HepG2 (cell line): ENCODE measurements around the gene GRB2. TPM values are rescaled to one million over a fixed set of nuclear protein-coding genes. Genes with fewer than 3 reads are reported as not detected.
A peak's percentile ranks its signal among the peaks of the same experiment; 100 is the strongest.

Experiments used
- DNMT1 ChIP-seq: sonication (generic); formaldehyde crosslinking; IDR thresholded peaks from 2 replicates; pipeline ENCODE4 v1.5.1; 2020; ENCODE audit warnings: mild to moderate bottlenecking, missing genetic modification reagents
- EZH2 ChIP-seq: conservative IDR thresholded peaks from 2 replicates; pipeline ENCODE4 v1.6.1; 2012; ENCODE audit warnings: mild to moderate bottlenecking, low read depth, low read length, moderate library complexity
- GATAD1 ChIP-seq: IDR thresholded peaks from 2 replicates; pipeline ENCODE4 v1.6.1; 2016; ENCODE audit warnings: missing genetic modification reagents, missing compliant biosample characterization
- HNRNPUL1 ChIP-seq: fragments of 200-400 bp; formaldehyde crosslinking; IDR thresholded peaks from 2 replicates; pipeline ENCODE4 v1.6.1; 2017; ENCODE audit warnings: low read depth, mild to moderate bottlenecking, low read length, moderate library complexity
- PHF20 ChIP-seq: sonication (generic); formaldehyde crosslinking; IDR thresholded peaks from 2 replicates; pipeline ENCODE4 v1.5.0; 2020; ENCODE audit warnings: mild to moderate bottlenecking, missing genetic modification reagents
- RFXAP ChIP-seq: sonication (generic); formaldehyde crosslinking; IDR thresholded peaks from 2 replicates; pipeline ENCODE4 v1.4.0; 2020; ENCODE audit warnings: missing genetic modification reagents, borderline replicate concordance
- RXRA ChIP-seq: sonication (generic); formaldehyde crosslinking; IDR thresholded peaks from 2 replicates; pipeline ENCODE4 v1.5.1; 2020; ENCODE audit warnings: missing genetic modification reagents
- SP5 ChIP-seq: IDR thresholded peaks from 2 replicates; pipeline ENCODE4 v1.6.1; 2016; ENCODE audit warnings: low read depth, borderline replicate concordance
- ZMYM3 ChIP-seq: sonication (generic); formaldehyde crosslinking; IDR thresholded peaks from 2 replicates; pipeline ENCODE4 v1.5.1; 2020; ENCODE audit warnings: mild to moderate bottlenecking, missing genetic modification reagents
- ZNF121 ChIP-seq: sonication (generic); formaldehyde crosslinking; IDR thresholded peaks from 2 replicates; pipeline ENCODE4 v1.5.0; 2020; ENCODE audit warnings: mild to moderate bottlenecking, missing genetic modification reagents
- ZNF253 ChIP-seq: sonication (generic); formaldehyde crosslinking; IDR thresholded peaks from 2 replicates; pipeline ENCODE4 v1.8.0; 2022; ENCODE audit warnings: mild to moderate bottlenecking, missing genetic modification reagents, borderline replicate concordance
- ZNF263 ChIP-seq: sonication (generic); formaldehyde crosslinking; IDR thresholded peaks from 2 replicates; pipeline ENCODE4 v1.4.0; 2020; ENCODE audit warnings: missing genetic modification reagents
- ZNF34 ChIP-seq: sonication (generic); formaldehyde crosslinking; IDR thresholded peaks from 2 replicates; pipeline ENCODE4 v1.4.0; 2020; ENCODE audit warnings: mild to moderate bottlenecking, missing genetic modification reagents, borderline replicate concordance
- ZNF75D ChIP-seq: sonication (generic); formaldehyde crosslinking; IDR thresholded peaks from 2 replicates; pipeline ENCODE4 v1.8.1; 2023; ENCODE audit warnings: missing genetic modification reagents, mild to moderate bottlenecking, borderline replicate concordance
- ZNF790 ChIP-seq: sonication (generic); formaldehyde crosslinking; IDR thresholded peaks from 2 replicates; pipeline ENCODE4 v1.8.0; 2022; ENCODE audit warnings: missing genetic modification reagents, mild to moderate bottlenecking, borderline replicate concordance
- ZNF891 ChIP-seq: sonication (generic); formaldehyde crosslinking; IDR thresholded peaks from 2 replicates; pipeline ENCODE4 v1.5.0; 2020; ENCODE audit warnings: mild to moderate bottlenecking, missing genetic modification reagents
- polyA plus RNA-seq, 8 experiments: library from polyadenylated mRNA; depleted of rRNA in 3 of 8; stranded (reverse) in 7 of 8; unstranded in 1 of 8; fragments of >200 nt; fragmentation: Illumina TruSeq in 4 of 8; extraction: Trizol in 4 of 8; gene quantifications; 2 replicates each; pipeline versions ENCODE4 v1.2.1 to v1.2.3, GENCODE V29; 2011 to 2016; ENCODE audit warnings: low read depth in 4 of 8, missing spikeins in 1 of 8, mixed read lengths in 1 of 8; ENCODE audit not compliant: insufficient read depth in 1 of 8
- total RNA-seq, 5 experiments: library from RNA; depleted of rRNA; stranded (reverse); fragments of >200 nt; fragmentation: Illumina TruSeq; extraction: Trizol; gene quantifications; 2 replicates each; pipeline ENCODE4 v1.2.3, GENCODE V29; 2016; ENCODE audit warnings: low read depth in 1 of 5
- TF ChIP-seq, protein P1 (sequence below), 2 experiments: sonication (generic) in 1 of 2; formaldehyde crosslinking in 1 of 2; IDR thresholded peaks; 2 replicates each; pipeline versions ENCODE4 v1.4.0 to v1.6.1; 2018 to 2020; ENCODE audit warnings: missing genetic modification reagents in 2 of 2, borderline replicate concordance in 1 of 2, low read depth in 1 of 2, mild to moderate bottlenecking in 1 of 2, missing biosample characterization in 1 of 2
- TF ChIP-seq, protein P2 (sequence below): sonication (generic); formaldehyde crosslinking; IDR thresholded peaks from 2 replicates; pipeline ENCODE4 v1.8.0; 2022; ENCODE audit warnings: missing genetic modification reagents, low read depth, mild to moderate bottlenecking, borderline replicate concordance
- TF ChIP-seq, protein P3 (sequence below): sonication (generic); formaldehyde crosslinking; IDR thresholded peaks from 2 replicates; pipeline ENCODE4 v1.8.1; 2023; ENCODE audit warnings: mild to moderate bottlenecking, missing genetic modification reagents
- TF ChIP-seq, protein P4 (sequence below): IDR thresholded peaks from 2 replicates; pipeline ENCODE4 v1.6.1; 2016; ENCODE audit warnings: mild to moderate bottlenecking, missing biosample characterization, missing genetic modification reagents
- TF ChIP-seq, protein P5 (sequence below): sonication (generic); formaldehyde crosslinking; IDR thresholded peaks from 2 replicates; pipeline ENCODE4 v1.5.0; 2020; ENCODE audit warnings: mild to moderate bottlenecking, missing genetic modification reagents
- TF ChIP-seq, protein P6 (sequence below): sonication (generic); formaldehyde crosslinking; IDR thresholded peaks from 2 replicates; pipeline ENCODE4 v1.8.0; 2022; ENCODE audit warnings: mild to moderate bottlenecking, missing genetic modification reagents, moderate library complexity

The GRB2 gene
- total and polyA plus RNA-seq, 2 of the 13 experiments (the other 11 are each of a cell fraction or from before 2014, with no cell fraction given) = 84.6 to 92.3 TPM

DNA sequence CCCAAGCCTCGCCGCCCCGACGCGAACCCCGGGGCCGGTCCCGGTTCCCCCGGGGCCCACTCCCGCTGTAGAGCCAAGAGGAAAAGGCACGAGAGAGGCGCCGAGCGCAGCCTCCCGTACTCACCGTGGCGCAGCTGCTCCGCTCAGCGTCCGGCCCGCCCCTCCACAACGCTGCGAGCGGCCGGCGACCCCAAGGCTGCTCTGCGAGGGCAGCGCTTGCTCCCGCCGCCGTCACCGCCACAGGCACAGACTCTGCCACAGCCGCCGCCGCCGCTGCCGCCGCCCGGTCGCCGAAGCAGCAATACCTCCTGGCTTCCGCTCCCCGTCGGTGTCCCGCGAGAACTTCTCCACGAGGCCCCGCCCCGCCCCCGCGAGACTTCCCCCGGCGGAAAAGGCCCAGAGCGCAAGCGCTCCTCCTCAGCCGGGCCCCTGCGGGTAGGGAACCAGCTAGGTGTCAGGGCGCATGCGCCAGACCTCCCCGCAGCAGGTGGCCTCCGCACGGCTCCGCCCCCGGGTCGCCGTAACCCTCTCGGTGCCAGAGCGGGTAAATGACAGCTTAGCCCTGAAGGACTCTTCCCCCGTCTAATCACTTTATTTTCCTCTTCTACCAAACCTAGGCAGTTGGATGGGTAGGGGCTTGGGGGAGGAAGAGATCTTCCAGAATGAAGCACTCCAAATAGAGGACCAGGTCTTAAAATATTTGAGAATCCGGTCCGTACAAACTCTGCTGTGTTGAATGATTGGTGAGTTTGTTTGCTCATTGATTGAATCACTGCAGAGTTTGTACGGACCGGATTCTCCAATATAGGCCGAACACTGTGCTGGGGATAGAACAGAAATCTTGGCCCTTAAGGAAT, at the start of gene GRB2 (continued):
- TF ChIP-seq, protein P1, sequence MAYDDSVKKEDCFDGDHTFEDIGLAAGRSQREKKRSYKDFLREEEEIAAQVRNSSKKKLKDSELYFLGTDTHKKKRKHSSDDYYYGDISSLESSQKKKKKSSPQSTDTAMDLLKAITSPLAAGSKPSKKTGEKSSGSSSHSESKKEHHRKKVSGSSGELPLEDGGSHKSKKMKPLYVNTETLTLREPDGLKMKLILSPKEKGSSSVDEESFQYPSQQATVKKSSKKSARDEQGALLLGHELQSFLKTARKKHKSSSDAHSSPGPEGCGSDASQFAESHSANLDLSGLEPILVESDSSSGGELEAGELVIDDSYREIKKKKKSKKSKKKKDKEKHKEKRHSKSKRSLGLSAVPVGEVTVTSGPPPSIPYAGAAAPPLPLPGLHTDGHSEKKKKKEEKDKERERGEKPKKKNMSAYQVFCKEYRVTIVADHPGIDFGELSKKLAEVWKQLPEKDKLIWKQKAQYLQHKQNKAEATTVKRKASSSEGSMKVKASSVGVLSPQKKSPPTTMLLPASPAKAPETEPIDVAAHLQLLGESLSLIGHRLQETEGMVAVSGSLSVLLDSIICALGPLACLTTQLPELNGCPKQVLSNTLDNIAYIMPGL (CRISPR knock-in tag; IDR thresholded peaks at IDR 0.05; ENCODE audit: borderline replicate concordance in 1 of 2, low read depth in 1 of 2) = peak; percentile 70 to 79
- peak; percentile 27; the same call in 1 of the 2 replicates for TF ChIP-seq ZNF263 (CRISPR knock-in tag)
- TF ChIP-seq HNRNPUL1 = no peak
- peak; percentile 68; the same call in 1 of the 2 replicates for TF ChIP-seq ZNF34
- TF ChIP-seq ZMYM3 (CRISPR knock-in tag) = peak; percentile 88
- TF ChIP-seq, protein P2, sequence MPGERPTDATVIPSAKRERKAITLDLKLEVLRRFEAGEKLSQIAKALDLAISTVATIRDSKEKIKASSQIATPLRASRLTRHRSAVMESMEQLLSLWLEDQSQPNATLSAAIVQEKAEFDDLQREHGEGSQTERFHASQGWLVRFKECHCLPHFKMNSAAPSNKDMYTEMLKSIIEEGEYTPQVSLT (CRISPR knock-in tag) = no peak
- TF ChIP-seq, protein P3, sequence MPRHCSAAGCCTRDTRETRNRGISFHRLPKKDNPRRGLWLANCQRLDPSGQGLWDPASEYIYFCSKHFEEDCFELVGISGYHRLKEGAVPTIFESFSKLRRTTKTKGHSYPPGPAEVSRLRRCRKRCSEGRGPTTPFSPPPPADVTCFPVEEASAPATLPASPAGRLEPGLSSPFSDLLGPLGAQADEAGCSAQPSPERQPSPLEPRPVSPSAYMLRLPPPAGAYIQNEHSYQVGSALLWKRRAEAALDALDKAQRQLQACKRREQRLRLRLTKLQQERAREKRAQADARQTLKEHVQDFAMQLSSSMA (CRISPR knock-in tag) = peak; percentile 88
- TF ChIP-seq ZNF253 = peak; percentile 61; the same call in 1 of the 2 replicates
- TF ChIP-seq, protein P4, sequence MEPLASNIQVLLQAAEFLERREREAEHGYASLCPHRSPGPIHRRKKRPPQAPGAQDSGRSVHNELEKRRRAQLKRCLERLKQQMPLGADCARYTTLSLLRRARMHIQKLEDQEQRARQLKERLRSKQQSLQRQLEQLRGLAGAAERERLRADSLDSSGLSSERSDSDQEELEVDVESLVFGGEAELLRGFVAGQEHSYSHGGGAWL (CRISPR knock-in tag) = peak; percentile 83; the same call in 1 of the 2 replicates
- TF ChIP-seq ZNF790 (CRISPR knock-in tag) = no peak
- peak; percentile 37 for TF ChIP-seq RXRA (CRISPR knock-in tag)
- TF ChIP-seq GATAD1 = peak; percentile 83
- TF ChIP-seq EZH2 = no peak
- TF ChIP-seq DNMT1 = peak; percentile 97
- TF ChIP-seq, protein P5, sequence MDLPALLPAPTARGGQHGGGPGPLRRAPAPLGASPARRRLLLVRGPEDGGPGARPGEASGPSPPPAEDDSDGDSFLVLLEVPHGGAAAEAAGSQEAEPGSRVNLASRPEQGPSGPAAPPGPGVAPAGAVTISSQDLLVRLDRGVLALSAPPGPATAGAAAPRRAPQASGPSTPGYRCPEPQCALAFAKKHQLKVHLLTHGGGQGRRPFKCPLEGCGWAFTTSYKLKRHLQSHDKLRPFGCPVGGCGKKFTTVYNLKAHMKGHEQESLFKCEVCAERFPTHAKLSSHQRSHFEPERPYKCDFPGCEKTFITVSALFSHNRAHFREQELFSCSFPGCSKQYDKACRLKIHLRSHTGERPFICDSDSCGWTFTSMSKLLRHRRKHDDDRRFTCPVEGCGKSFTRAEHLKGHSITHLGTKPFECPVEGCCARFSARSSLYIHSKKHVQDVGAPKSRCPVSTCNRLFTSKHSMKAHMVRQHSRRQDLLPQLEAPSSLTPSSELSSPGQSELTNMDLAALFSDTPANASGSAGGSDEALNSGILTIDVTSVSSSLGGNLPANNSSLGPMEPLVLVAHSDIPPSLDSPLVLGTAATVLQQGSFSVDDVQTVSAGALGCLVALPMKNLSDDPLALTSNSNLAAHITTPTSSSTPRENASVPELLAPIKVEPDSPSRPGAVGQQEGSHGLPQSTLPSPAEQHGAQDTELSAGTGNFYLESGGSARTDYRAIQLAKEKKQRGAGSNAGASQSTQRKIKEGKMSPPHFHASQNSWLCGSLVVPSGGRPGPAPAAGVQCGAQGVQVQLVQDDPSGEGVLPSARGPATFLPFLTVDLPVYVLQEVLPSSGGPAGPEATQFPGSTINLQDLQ (CRISPR knock-in tag) = no peak
- TF ChIP-seq, protein P6, sequence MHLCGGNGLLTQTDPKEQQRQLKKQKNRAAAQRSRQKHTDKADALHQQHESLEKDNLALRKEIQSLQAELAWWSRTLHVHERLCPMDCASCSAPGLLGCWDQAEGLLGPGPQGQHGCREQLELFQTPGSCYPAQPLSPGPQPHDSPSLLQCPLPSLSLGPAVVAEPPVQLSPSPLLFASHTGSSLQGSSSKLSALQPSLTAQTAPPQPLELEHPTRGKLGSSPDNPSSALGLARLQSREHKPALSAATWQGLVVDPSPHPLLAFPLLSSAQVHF (CRISPR knock-in tag) = no peak
- TF ChIP-seq ZNF891 (CRISPR knock-in tag) = peak; percentile 78; the same call in 1 of the 2 replicates
- TF ChIP-seq PHF20 (CRISPR knock-in tag) = peak; percentile 79
- peak; percentile 97 for TF ChIP-seq SP5 (CRISPR knock-in tag)
- TF ChIP-seq RFXAP (CRISPR knock-in tag) = peak; percentile 67; the same call in 1 of the 2 replicates
- peak; percentile 51; the same call in 1 of the 2 replicates for TF ChIP-seq ZNF121 (CRISPR knock-in tag)
- no peak for TF ChIP-seq ZNF75D
